Islet precursor cell (in vitro differentiated cells): Measurements from ENCODE around the gene NTM.

Experiments used
- DNase-seq: peaks from one replicate; pipeline ENCODE4 v3.0.0-alpha.2; 2018

Gene NTM

DNA sequence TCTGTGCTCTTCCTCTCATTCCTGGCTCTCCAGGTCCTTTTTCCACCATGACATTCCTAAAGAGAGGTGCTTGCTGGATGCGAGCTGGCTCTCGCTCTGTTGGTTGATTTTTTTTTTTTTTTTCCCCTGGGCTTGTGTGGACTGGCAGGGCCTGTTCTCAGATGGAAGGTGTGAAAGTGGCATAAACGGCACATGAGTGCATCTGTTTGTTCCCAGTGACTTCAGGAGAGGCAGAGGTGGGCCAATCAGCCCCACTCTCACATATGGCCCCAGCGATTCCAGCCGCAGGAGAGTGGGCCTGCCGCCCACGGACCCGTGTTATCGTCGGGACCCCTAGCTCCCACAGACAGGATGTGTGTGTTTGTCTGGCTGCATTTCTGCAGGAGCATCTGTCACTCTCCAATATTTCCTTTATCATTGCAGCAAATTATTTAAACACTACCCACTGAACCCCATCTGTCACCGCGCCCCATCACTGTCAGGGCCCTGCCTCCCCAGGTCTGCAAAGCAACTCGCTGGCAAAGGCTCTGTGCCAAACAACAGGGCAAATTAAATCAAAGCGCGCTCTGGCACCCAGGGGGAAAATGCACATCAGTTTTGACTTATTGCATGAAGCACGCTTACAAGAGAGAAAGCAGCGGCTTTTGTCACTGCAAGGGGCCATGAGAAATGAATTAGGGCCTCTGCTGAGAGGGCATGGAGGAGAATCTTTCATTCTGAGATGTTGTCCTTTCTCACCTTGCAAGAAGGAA, 886.3 kb downstream of the NTM start:
- DNase-seq = no peak

DNA sequence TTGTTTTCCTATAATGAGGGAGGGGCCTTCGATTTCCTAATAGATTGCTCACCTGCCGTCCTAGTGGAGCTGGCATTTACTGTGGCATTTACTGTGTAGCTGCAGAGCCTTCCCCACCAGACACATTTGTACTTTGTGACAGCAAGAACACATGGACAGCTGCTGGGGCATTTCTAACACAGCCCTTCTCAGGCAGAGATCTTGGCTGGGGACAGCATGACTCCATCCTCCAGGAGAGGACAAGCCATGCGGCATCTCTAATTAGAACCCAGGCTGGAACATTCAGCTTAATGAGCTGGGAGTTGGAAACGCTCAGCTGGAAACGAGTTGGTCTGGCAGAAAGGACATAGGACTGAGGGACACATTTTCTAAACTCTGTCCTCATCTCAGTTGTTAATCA, 887.5 kb downstream of the NTM start:
- DNase-seq = no peak

DNA sequence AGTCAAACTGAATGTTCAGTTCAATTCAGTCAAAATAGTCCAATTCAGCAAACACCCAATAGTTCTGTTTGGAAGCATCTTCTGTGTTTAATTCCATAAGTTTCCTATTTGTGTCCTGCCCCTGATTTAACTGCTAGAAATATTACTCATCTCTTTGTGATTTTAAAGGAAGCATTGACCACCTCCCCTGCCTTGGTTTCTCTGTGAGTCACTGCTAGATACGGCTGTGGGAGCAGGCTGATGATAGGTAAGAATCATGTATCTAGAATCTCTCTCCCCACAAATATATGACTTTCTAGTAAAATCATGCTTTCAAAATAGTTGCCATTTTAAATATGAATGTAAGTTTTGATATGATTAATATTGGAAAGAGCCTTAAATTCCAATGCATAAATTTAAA, 888.5 kb downstream of the NTM start:
- no peak for DNase-seq

DNA sequence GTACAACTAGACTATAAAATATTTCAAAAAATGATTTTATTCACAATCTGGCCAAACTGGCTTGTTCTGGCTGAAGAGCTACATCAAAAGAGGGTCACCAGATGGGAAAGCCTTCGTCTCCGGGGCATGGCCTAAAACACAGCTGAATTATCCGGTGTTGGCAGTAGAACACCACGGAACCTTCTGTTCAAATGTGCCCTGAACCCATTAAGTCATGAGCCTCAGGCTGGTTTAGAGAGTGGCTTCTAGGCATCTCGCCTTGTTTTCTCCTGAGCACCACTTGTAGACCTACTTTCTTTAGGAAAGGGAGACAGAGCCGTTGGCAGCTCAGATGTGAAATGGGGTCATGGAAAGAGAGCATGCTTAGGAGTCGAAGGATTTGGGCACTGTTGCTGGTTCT, 890.2 kb downstream of the NTM start:
- no peak for DNase-seq

DNA sequence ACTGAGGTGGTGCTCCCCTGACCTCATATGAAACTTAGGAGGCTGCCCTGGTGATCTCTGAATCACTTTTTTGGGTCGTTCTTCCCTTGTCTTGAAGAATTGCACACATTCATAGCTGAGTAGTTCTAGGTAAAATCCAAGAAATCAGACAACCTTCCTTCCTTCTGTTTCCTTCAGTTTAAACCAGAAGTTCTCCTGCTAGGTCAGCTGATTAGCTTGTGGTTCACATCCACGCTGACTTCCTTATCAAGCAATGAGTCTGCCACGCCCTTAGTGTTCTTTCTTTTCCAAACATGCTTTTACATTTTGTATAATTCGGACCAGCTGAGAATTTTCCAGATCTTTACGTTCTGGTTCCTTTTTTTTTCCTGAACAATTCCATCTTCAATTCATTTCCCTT, 892.8 kb downstream of the NTM start:
- no peak for DNase-seq

DNA sequence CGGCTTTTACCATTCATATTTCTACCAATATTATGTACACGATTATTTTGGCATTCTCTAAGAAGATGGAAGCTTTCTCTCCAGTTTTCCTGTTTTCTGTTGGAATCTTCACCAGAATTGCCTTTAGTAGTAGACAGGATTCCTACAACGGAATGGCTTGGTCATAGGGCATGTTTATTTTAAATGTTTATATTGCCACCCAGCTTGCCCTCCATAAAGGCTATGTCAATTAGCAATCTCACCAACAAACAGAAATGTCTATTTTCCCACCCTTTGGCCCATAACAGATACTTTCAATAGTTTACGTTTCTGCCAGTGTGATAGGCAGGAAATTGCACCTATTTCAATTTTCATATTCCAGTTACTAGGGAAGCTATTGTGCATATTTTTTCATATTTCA, 893.5 kb downstream of the NTM start:
- DNase-seq = no peak

DNA sequence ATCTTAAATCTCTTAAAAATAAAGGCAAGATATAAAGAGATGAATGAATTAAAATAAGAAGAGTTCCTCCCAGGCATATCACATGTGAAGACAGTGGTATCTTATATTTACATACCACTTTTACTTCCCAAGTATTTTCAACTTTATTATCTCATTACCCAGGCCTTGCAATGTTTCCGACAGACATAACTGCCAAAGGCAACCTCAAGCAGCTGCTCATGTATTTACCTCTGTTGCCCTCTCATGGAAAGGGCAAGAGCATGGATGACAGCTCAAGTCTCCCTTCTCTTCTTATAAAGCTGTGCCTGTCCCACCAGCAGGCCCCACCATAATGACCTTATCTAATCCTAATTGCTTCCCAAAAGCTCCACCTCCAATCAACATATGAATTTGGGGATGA, 894.2 kb downstream of the NTM start:
- no peak for DNase-seq

DNA sequence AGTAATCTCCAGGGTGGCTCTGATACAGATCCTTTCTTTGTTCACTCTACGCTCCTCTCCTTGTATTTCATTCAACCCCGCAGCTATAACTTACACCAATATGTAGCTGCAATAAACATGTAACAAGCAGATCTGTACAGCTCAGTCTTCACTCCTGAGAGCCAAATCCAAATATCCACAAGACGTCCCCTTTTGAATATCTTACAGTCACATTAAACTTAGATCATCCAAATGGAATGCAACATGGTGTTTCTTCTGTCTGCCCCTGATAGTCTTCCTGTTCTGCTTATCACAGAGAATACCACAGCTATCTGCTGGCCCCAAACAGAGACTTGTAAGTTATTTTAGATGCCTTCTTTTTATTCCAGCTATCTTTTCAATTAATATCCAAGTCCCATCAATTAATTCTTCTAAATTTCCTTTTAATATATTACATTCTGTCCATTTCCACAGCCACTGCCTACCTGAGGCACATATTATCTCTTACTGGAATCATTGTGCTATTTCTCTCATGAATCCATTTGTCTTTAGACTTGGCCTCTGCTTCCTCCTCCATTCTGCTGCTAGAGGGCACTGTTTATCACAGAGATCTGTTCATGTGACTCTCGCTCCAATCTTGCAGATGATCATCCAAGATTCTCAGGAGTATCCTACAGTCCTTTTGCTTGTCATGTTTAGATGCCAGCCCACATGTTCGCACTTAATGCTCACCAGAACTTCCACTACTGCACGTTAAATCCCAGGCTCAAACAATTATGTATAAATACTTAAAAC, 908.6 kb downstream of the NTM start:
- DNase-seq = no peak

DNA sequence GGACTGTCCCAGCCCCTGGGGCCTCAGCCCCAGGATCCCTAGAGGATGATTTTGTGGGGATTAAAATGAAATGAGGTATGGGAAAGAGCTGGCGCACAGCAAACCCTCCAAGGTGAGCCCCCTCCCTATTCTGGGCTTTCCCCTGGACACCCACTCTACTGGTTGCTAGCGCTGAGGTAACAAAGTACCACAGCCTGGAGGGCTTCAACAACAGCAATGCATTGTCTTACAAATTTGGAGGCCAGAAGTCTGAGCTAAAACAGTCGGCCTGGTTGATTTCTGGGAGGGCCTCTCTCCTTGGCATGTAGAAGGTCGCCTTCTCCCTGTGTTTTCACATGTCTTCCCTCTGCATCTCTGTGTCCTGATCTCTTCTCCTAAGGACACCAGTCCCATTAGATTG, 913.6 kb downstream of the NTM start:
- DNase-seq = no peak

DNA sequence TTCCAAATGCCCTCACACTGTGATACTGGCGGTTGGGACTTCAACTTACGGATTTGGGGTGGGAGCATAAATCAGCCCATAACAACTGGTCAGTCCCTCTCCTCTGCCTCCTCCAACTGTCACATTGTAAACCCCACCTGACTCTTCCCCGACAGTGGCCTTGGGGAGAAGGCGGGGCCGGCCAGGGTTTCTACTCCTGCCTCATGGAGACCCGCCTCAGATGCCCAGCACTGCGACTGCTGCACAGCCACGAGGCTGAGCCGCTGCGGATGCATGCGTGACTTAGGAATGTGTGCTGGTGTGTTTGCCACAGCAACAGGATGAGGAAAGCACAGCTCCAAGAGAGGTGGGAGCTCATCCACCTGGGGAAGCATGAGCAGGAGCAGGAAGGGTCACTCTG, 914.2 kb downstream of the NTM start:
- no peak for DNase-seq

DNA sequence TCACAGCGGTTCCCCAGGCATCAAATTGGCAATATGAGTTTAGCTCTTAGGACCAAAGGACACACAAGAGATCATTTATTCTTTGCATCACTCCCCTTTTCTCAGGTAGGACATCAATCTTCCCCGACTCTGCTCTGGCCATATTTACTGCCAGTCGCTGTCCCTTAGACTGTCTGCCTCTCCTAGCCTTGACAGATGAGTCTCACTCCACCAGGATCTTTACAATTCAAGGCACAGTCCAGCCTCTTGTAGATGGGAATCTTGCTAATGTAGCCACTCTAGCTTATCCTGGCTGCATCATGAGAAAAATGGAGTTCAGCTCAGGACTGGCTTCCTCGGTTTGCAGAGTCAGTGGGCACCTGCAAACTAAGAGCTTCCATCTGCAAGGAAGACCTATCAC, 915.2 kb downstream of the NTM start:
- DNase-seq = no peak

DNA sequence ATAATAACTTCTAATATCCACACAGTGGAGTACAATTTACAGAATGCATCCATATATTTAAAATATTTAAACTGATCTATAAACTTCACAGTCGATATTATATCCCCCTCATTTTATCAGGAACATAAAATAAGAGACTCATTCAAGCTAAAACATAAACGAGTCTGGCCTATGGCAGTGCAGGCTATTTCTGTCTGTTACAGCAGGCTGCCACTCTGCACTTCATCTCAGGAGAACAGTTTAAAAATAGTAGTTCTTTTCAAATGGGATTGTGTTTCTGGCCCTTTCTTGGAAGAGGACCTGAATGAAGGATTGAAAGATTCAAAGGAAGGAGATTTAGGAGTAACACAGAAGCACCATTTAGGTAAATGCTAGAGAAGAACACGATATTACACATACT, 915.7 kb downstream of the NTM start:
- no peak for DNase-seq

DNA sequence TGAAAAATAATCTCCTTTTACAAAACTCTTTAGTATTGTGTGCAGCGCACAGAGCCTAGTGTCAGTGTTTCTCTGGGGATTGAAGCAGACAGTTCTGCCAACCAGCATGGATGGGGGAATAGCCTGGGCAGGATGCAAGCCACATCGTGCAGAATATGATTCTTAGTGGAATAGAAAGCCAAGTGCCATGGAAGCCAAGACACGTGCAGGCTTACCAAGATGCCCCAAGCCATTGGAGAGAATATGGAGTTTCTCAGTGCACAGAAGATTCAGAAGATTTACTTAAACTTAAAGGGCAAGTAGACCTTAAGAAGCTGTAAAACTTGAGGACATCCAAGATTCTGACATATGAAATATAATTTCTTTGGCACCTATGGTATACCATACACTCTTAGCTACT, 917.6 kb downstream of the NTM start:
- DNase-seq = no peak

DNA sequence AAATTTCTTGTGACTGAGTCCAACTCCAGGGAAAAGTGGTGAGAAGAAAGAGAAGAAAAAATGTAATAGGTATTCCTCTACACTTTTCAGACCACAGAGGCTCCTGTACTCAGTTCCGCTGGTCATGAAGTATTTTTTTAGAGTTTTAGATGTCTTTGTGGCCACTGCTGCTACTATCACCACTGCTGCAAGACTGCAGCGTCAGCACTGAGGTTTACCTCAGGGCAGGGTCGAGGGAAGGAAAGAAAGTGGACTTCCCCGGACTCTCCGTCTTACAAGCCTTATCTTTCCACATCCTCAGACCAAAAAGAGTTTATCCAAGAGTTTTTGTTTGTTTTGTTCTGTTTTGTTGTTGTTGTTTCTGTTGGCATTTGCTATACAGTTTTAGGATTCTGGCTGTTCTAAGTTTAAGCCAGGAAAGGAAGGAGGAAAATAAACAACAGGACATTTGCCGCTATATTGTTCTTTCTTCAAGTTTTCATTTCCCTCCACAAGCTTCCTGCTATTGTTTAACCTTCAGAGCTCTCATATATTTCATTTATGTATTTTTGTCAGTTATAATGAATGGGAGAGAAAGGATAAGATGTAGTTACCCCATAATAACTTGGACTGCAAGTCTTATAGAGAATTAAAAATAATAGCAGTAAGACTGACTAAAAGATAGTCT, 919.3 kb downstream of the NTM start:
- DNase-seq = no peak

DNA sequence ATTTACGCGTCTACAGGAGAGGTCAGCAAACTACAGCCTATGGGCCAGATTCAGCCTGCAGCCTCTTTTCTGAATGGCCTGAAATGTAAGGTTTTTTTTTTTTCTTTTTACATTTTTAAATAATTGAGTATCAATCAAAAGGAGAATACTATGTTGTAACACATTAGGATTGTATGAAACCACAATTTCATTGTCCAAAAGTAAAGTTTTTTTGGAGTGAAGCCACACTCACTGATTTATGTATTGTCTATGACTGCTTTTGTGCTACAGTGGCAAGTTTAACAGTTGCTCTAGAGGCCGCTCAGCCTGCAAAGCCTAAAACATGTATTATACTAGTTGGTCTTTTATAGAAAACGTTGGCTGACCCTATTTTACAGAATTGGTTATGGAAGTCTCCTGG, 923.2 kb downstream of the NTM start:
- DNase-seq = no peak

DNA sequence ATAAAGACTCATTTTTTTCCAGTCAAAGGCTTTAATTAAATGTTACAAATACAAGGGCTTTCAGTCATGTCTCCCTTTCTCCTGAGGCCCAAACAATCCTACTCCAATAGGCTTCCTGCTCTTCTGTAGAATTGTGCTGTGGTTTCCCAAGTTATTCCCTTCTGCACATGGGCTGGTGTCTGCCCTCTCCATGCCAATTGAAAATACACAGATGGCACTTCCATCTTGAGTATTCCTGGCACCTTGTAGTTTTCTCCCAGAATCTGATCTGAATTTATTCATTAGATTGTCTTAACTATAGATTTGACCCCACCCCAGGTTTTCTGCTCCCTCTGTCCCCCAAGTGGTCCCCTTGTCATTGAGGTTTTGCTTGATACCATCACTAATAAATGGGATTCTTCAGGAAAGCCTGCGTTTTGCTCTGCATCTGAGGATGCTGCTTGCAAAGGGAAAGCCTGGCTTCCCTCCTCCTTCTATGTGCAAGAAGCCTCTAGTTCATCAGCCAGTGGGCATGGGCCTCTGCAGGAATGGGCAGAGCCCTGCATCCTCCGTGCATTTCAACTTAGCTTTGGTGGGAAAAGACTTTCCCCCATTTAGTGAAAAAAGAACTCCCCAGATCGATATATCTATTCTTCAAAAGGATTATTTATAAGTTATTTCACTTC, 926.7 kb downstream of the NTM start:
- no peak for DNase-seq

DNA sequence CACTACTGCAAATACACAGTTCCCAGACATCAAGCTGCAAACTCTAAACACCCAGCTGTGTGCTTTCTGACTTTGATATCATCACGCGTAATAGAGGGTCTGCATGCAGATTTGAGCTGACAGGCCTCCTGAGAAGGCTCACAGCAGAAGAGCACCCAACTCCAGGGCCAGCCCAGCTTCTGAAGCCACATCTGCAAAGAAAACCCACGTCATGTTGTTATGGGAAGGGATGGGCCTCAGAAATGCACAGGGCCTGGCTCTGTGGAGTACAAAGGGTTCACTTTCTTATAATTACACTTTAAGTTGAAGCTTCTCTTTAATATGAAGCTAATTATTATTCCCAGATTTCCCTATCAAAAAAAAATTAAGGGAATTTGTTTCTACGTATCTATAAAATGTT, 927.9 kb downstream of the NTM start:
- no peak for DNase-seq

DNA sequence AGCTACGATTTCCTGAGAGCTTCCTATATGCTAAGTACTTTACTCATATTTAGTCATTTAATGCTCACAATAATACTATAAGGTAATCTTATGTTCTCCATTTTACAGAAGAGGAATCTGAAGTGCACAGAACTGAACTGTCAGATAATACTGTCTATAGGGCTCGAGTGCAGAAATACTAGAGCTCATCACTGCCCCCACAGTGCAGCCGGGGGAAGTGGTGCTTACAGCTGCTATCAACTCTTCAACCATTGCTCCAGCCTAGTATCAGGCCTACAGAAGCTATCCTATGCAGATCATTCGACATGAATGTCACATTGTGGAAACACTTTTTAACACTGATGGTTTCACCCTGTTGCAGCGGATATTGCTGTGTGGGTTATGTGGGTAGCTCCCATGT, 929.9 kb downstream of the NTM start:
- DNase-seq = no peak

DNA sequence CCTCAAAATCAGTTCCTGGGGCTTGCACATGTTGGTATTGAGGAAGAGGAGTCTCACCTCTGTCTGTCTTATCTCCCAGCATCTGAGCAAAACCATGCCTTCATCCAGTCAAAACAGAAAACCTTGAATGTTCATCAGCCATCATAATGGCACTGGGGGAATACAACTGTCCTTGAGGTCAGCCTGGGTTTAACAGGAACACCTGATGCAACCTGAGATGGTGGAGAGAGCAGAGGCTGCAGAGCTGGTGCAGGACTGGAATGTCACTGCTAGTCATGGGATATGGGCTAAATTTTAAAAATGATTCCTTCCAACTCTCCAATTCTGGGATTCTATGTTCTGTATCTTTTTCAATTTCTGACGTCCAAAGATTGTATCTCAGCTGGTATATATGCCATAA, 931.0 kb downstream of the NTM start:
- no peak for DNase-seq

DNA sequence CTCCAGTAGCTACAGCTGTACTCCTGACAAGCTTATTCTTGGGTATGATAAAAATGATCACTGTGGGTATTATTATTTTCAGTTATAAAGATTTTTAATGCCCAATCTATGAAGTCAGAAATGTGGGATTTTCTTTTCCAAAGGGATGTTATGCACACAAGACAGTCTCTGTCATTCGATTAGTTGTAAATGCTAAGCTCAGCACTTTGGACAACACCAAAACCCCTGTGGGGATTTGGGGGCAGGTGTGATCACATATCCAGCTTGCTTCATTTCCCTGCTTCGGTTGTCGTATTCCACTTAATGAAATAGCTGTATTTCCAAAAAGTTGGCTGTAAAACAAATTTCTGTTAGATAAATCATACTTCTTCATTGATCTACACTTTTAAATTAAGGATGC, 931.5 kb downstream of the NTM start:
- DNase-seq = no peak

DNA sequence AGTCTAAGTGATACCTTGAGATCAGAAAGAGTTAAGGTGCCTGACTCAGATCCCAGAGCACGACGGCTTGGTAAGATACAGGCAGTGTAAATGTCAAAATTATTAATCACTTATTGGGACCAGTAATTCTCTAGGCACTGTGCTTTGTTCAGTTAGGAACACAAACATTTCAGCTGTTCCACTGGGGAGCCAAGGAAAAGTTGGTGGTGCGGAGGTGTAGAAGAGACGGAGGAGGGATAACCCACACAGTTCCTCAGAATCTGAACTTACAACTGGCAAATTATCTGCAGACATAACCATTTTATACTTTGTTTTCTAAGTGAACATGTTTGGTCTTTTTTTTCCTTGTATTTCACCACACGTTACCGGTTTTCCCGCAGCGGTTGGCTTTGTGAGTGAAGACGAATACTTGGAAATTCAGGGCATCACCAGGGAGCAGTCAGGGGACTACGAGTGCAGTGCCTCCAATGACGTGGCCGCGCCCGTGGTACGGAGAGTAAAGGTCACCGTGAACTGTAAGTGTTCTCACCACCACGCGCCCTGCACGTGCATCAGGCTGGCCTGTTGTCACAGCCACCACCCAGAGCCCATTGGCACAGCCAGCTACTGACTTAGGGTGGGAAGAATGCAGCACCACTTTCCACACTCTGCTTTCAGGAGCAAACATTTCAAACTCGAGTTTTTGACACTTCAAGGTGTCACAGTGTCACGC, 937.0 kb downstream of the NTM start:
- DNase-seq = no peak

DNA sequence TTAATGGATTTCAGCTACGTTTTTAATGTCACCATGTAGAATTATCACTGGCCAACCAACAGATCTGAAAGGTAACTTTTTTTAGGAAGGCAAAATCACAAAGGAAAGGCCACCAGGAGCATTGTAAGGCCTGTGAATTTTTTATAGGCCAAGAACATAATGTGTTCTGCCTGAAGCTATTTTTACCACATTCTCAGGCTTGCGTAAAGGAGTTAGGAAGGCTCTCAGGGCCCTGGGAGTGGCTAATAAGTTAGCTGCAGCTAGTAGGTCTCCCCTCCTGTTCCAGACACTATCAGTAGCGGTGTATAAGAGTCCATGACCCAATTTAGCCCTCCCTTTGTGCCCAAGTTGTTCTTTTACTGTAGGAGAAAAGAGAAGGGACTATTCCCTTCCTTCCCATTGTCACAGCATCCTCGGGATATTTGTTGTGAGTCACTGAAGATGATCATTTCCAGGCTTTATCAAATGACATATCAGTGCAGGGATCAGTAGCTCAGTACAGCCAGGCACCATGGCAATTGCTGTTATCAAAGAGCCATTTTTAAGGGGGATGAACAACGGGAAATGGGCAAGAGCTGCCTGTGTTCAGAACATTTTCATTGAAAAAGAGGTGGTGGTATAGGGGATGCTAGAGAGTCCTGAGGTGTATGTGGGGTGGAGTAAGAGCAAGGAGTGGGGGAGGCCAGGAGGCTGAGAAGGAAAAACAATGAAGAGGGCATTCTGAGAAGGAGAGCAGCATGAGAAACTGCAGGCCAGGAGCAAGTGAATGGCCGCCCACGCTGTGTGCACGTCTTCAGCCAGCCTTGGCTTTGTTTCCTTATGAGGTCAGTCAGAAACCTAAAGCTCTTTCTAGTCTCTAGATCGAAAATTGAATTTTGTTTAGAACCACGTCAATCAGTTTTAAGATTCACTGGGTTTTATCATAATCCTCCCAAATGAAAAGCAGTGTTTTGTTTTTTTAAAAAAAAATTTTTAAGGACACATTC, 940.3 kb downstream of the NTM start:
- DNase-seq = no peak
